Activated T-helper 1 cell treated with anti-CD3 and anti-CD28 coated beads, Interleukin-12 subunit alpha, Interleukin-12 subunit beta, Interleukin-2, Interleukin-4 antibody, amounts not matched to agents 30 ng/mL and 10 ng/mL and 1 ng/mL, durations not matched to agents 14 hours and 24 hours and 36 hours (primary cell): ENCODE measurements around the gene CHST10. TPM values are rescaled to one million over a fixed set of nuclear protein-coding genes. Genes with fewer than 3 reads are reported as not detected.

ENCODE experiments used
- total RNA-seq: library from RNA; stranded (reverse); gene quantifications from 2 replicates; pipeline ENCODE4 v1.2.3, GENCODE V29; 2022

The CHST10 gene
- total RNA-seq, 1 donor from 2014 or later: 7.8 TPM

Other genes starting within 250 kb of the CHST10 start
- gene LONRF2, start 95.2 kb downstream of the CHST10 start, total RNA-seq: 0.23 and 0.32 TPM in 2 replicates
- not detected in 2 replicates for gene NMS, start 52.8 kb upstream of the CHST10 start, total RNA-seq
- gene PDCL3, start 145.3 kb upstream of the CHST10 start, total RNA-seq: 39.2 and 45.5 TPM in 2 replicates